Iris pigment epithelial cell (primary cell): Measurements from ENCODE around the gene RPUSD1.
A peak's percentile ranks its signal among the peaks of the same experiment; 100 is the strongest.
"Not testable (repeated sequence)": the region's sequence is repeated elsewhere in the genome, so short reads cannot be mapped to it uniquely, and the experiment has no call there.

ENCODE experiments used
- DNase-seq: peaks from one replicate; pipeline ENCODE4 v3.0.0-alpha.2; 2011; ENCODE audit warnings: low read depth

The RPUSD1 gene, protein sequence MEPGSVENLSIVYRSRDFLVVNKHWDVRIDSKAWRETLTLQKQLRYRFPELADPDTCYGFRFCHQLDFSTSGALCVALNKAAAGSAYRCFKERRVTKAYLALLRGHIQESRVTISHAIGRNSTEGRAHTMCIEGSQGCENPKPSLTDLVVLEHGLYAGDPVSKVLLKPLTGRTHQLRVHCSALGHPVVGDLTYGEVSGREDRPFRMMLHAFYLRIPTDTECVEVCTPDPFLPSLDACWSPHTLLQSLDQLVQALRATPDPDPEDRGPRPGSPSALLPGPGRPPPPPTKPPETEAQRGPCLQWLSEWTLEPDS

DNA sequence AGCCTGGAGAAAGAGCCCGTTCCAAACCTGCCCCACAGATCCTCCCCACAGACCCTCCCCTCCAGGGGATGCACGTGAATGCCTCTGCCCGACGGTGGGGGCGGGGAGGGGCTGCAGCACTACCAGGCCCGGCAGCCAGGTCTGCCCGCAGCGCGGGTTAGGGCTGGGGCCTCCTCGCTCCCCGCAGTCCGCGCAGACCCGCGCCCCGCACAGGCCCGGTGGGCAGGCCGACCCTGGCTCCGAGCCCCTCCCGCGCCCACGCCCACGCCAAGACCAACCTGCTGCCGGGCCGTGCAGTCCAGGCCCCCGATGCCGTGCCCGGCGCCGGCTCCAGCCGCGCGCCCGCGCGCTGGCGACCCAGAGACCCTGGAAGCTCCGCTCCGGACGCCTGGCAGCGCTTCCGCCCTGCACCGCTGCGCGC is at the start of gene RPUSD1:
RPUSD1 (minus strand) TSS at position 404 of the 421 bp plus-strand sequence. CDS start 644 bp downstream, outside the sequence.
- DNase-seq, result no peak

GRCh38 chr16:836822-837221 is 48.6 kb upstream of the RPUSD1 start:
- not testable (repeated sequence) for DNase-seq

DNA sequence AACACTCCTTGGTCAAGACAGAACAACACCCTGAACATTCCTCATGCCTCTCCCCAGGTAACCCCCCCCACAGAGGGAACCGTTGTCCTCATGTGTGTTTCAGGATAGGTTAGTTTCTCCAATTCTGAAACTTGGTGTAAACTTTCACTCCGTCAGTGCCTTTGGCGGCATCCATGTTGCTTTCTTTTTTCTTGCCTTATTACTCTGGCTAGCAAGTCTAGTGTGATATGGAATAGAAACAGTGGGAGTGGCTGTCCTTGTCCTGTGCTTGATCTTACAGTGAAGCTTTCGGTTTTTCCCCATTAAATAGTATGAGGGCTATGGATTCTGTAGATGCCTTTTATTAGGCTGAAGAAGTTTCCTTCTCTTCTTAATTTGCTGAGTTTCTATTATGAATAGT is 48.0 kb upstream of the RPUSD1 start:
- no peak for DNase-seq

DNA sequence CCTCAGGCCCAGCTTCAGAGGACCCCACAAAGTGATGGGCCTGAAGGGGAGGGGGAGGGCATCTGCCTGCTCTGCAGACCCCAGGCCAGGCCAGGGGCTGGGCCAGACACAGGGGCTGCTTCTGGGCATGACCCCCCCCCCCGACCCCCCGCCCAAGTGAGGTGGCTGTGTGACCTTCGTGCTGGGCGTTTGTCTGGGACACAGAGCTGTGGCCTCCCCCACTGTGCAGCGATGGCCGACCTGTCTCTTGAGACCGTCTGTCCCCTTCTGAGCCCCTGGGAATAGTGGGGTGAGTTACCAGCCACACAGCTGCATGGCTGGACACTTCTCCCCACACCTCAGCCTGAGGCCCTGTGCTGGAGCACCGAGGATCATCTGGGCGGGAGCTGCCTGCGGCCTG is 47.2 kb upstream of the RPUSD1 start:
- DNase-seq, result no peak

DNA sequence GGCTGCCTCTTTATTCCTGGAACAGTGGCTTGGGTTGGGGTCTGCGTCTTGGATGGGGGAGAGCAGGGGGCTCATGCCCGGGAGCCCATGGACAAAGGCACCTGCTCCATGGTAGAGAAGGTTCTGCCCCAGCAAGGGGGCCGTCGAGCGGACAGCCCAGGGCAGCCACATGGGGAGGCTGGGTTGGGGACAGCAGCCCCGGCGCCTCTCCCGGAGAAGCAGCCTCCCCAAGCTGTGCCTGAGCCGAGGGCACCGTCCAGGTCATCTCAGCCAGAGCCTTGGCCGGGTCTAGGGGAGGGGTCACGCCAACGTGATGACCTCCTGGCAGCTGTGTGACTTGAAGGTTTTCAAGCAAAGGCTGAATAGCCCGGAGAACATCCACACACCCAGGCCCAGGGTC is 45.2 kb upstream of the RPUSD1 start:
- no peak for DNase-seq

- DNase-seq, result no peak
Observed at GRCh38 chr16:832652-833336, 44.6 kb upstream of the RPUSD1 start.

- no peak for DNase-seq
Observed at GRCh38 chr16:831571-832413, 43.6 kb upstream of the RPUSD1 start.

DNA sequence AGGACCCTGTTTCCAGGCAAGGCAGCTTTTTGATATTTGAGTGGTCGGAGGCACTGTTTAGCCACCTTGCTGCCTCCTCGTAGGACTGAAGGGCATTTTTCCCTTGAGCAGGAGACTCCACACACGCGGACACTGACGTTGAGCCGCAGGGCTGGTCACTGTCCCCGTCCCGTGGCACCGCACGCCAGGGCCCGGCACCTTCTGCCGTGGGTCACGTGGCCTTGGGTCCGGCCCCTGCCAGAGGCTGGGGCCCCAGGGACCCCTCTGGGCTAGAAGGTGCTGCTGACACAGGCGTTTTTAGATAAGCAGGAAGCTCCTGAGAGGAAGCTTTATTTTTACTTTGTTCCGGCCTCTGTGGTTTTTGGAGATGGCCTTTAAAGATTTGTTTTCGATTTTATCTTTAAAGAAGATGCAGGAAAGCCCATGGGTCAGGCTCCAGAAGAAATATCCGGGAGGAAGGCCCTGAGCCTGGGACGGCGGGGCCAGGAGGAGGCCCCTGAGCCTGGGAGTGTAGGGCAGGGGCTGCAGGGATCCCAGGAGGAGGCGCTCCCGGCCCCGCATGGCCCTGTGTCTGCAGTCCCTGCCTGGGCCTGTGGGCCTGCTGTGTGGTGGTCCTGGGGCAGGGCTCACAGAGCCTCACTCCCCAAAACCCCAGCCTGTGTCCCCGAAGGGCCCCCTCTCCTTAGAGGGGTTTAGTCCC is 42.8 kb upstream of the RPUSD1 start:
- no peak for DNase-seq

GRCh38 chr16:830107-830870 is 42.1 kb upstream of the RPUSD1 start:
- no peak for DNase-seq

- no peak for DNase-seq
Observed at GRCh38 chr16:828891-829290, 40.7 kb upstream of the RPUSD1 start.

- no peak for DNase-seq
Observed at GRCh38 chr16:827513-827912, 39.3 kb upstream of the RPUSD1 start.

DNA sequence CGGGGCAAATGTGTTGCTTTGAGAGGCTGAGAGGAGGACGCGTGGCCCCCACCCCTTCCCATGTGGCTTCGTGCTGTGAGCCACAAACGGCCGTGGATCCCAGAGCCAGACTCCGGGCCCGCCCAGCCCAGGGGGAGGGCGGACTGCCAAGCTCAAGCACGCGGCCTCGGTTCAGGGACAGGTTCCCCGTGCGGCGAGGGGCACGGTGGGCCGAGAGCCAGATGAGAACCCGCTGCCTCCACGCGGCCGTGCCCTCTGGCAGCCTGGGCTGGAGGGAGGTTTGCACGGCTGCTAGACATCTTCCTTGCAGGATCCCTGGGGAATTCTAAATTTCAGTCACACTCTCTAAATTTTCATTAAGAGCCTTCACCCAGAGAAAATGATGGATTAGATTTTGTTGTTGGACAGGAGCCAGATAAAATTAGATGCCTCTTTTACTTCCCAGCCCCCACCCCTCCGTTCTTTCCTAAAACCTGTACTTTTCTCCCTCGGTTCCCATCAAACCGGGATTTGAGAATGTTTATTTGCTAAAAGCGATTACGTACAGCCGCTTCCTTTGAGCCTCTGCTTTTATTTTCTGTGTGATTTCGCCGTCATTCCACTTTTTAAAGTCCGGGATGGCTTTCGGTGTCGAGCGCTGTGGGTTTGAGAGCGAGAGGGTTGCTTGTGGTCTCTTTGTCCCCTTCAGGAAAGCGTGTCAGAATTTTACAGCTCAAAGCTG is 37.3 kb upstream of the RPUSD1 start:
- peak; percentile 31 for DNase-seq

- DNase-seq, result no peak
Observed at GRCh38 chr16:824601-825000, 36.4 kb upstream of the RPUSD1 start.

GRCh38 chr16:824194-824593 is 36.0 kb upstream of the RPUSD1 start:
- no peak for DNase-seq

DNA sequence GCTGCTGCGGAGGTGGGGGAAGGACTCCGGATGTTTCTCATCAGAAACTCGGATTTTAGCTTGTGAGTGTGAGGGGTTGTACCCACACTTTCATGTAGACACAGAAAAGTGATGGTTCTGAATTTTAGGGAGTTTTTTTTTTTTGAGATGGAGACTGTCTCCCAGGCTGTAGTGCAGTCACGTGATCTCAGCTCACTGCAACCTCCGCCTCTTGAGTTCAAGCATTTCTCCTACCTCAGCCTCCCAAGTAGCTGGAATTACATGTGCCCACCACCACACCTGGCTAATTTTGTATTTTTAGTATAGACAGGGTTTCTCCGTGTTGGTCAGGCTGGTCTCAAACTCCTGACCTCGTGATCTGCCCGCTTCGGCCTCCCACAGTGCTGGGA is 34.7 kb upstream of the RPUSD1 start:
- DNase-seq, result no peak

DNA sequence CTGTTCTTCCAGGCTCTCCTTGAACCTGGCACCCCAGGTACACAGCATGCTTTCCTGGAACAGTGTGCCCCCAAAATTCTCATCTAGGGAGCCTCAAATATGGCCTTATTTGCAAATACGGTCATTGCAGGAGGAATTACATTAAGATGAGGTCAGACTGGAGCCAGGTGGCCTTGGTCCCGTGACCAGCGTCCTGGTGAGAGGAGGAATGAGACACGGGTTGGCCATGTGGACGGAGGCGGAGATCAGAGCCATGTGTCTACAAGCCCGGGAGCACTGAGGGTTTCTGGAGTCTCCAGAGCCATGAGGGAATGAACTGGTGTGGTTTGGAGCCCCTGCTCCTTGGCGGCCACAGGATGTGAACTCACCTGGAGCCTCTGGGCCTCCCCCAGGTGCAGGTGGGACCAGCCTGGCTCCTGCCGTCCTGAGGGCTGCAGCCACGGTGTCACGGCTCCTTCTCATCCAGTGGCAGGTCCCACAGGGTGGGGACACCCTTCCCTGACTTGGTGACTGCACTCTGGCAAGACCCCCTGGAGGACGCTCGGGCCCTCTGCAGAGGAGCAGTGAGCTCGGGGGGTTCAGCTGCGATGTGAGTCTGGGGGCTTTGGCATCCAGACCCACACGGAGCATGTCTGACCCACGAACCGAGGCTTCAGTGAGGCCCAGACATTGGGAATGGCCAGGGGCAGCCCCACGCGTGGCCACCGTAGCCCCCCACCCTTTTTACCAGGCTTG is 34.2 kb upstream of the RPUSD1 start:
- DNase-seq, result no peak

DNA sequence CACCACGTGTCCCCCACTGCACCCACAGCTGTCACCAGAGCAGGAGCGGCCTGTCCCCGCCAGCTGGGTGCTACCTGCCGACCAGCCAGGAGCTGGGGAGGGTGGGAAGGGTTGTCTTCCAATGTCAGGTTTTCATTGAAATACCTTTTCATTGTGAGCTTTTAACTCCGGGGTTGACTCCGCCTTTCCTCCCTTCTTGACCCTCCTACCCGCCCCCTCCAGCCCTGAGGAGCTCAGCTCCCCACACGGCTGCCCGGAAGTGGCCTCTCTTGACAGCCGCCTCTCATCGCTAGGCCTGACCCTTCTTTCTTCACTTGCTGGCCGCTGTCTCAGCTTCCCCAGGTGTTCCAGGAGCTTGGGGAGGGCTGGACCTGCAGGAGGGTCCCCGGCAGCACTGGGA is 33.6 kb upstream of the RPUSD1 start:
- DNase-seq, result no peak

GRCh38 chr16:820748-821147 is 32.6 kb upstream of the RPUSD1 start:
- no peak for DNase-seq

DNA sequence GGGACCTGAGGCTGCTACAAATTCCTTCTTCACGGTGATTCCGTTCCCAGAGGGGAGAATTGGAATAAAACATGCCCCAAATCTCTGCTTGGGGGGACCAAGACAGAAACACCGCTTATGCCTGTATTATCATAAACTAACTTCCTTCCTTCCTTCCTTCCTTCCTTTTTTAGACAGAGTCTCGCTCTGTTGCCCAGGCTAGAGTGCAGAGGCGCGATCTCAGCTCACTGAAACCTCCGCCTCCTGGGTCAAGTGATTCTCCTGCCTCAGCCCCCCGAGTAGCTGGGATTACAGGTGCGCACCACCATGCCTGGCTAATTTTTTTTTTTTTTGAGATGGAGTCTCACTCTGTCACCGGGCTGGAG is 31.8 kb upstream of the RPUSD1 start:
- not testable (repeated sequence) for DNase-seq
